RPMI8226 (cell line): ENCODE results near the gene DUSP15.
A peak's percentile ranks its signal among the peaks of the same experiment; 100 is the strongest.

Experiments
- DNase-seq: peaks from one replicate; pipeline ENCODE4 v3.0.0-alpha.2; 2015

The DUSP15 gene

GRCh38 chr20:31869942-31870725 lies at the start of gene DUSP15, which contains the start of gene TTLL9:
DUSP15 (minus strand) TSS chr20:31870527; CDS start chr20:31870337, 190 bp downstream.
TTLL9 (plus strand) TSS chr20:31870634; CDS start chr20:31871127, 493 bp downstream.
- no peak for DNase-seq

- no peak for DNase-seq
Measured at GRCh38 chr20:31919410-31920155, 49.3 kb upstream of the DUSP15 start.

- DNase-seq = no peak
Measured at GRCh38 chr20:31918466-31919105, 48.3 kb upstream of the DUSP15 start.

- DNase-seq = peak; percentile 75
Measured at GRCh38 chr20:31917962-31918412, 47.7 kb upstream of the DUSP15 start.

GRCh38 chr20:31916708-31917107 lies 46.4 kb upstream of the DUSP15 start:
- DNase-seq = no peak

GRCh38 chr20:31915491-31916280 lies 45.4 kb upstream of the DUSP15 start:
- DNase-seq = no peak

GRCh38 chr20:31914170-31914569 lies 43.8 kb upstream of the DUSP15 start:
- no peak for DNase-seq

- DNase-seq = no peak
Measured at GRCh38 chr20:31913431-31914157, 43.3 kb upstream of the DUSP15 start.

GRCh38 chr20:31910071-31910803 lies 39.9 kb upstream of the DUSP15 start:
- DNase-seq = no peak

- no peak for DNase-seq
Measured at GRCh38 chr20:31909253-31910070, 39.1 kb upstream of the DUSP15 start.

GRCh38 chr20:31908424-31908823 lies 38.1 kb upstream of the DUSP15 start:
- DNase-seq = no peak

- DNase-seq = no peak
Measured at GRCh38 chr20:31908016-31908415, 37.7 kb upstream of the DUSP15 start.

- DNase-seq = no peak
Measured at GRCh38 chr20:31907046-31907445, 36.7 kb upstream of the DUSP15 start.

GRCh38 chr20:31906001-31906400 lies 35.7 kb upstream of the DUSP15 start:
- DNase-seq = no peak

GRCh38 chr20:31903627-31904386 lies 33.5 kb upstream of the DUSP15 start:
- DNase-seq = no peak

- no peak for DNase-seq
Measured at GRCh38 chr20:31901615-31902014, 31.3 kb upstream of the DUSP15 start.

- DNase-seq = no peak
Measured at GRCh38 chr20:31897541-31897940, 27.2 kb upstream of the DUSP15 start.

- DNase-seq = no peak
Measured at GRCh38 chr20:31896049-31896448, 25.7 kb upstream of the DUSP15 start.

- DNase-seq = peak; percentile 18
Measured at GRCh38 chr20:31894980-31895675, 24.8 kb upstream of the DUSP15 start.
